ENCODE data around the gene SERPINA3. TPM values are rescaled to one million over a fixed set of nuclear protein-coding genes. Genes with fewer than 3 reads are reported as not detected.

Gene SERPINA3
- total and polyA plus RNA-seq, 10 of the 15 experiments (the other 5 are each of a cell fraction or from before 2014, with no cell fraction given): 2.2 TPM; not detected in 9

GRCh38 chr14:94615254-94615653, 3.1 kb downstream of the SERPINA3 start:
- RAD21 ChIA-PET (ENCODE audit: unreplicated experiment): no interaction called here
- no peak for FAIRE-seq
- POLR2A ChIA-PET: no interaction called here
- in situ Hi-C loops (cut with MboI) (no loop called here), intact Hi-C loops (cut with micrococcal nuclease; ENCODE audit: unreplicated experiment) (no loop called here)
- 26% methylated on average over 3 of the region's 3 CpGs for whole genome bisulfite sequencing (ENCODE audit: insufficient coverage, insufficient replicate concordance, low lambda C conversion rate, missing lambda C conversion rate)
- Histone ChIP-seq H3K79me2 (ENCODE audit: control insufficient read depth, insufficient read depth, low read length) (no peaks in the 10 kb centered on the region), H3K9ac (ENCODE audit: control insufficient read depth, insufficient read depth, low read length) (no peak overlapping the region), H3K9me3 (replicated peaks; ENCODE audit: control insufficient read depth, insufficient read depth, low read length) (peaks cover 7% of the 10 kb centered on the region; the same call in 2 of the 3 replicates), H4K20me1 (ENCODE audit: control insufficient read depth, insufficient read depth) (no peaks in the 10 kb centered on the region), H2AFZ (ENCODE audit: control insufficient read depth, low read depth, low read length) (no peak overlapping the region), H3K27ac (ENCODE audit: control insufficient read depth, insufficient read depth) (no peak overlapping the region), H3K4me2 (ENCODE audit: control insufficient read depth, insufficient read depth) (no peak overlapping the region), H3K4me3 (no peak overlapping the region), H3K36me3 (ENCODE audit: control insufficient read depth in 2 of 2, insufficient read depth in 2 of 2, low read length in 1 of 2) (no peaks in the 10 kb centered on the region), H3K4me1 (ENCODE audit: control insufficient read depth, insufficient read depth, low read length) (no peaks in the 10 kb centered on the region), H3K27me3 (replicated peaks in 1 of 2; ENCODE audit: control insufficient read depth in 2 of 2, insufficient read depth in 2 of 2, low read length in 1 of 2) (no peaks in the 10 kb centered on the region)
- SMC1A ChIA-PET (ENCODE audit: uncharacterized antibody, unreplicated experiment): no interaction called here
- no peak for TF ChIP-seq NR2C2 (IDR thresholded peaks at IDR 0.05; ENCODE audit: borderline replicate concordance, control insufficient read depth, insufficient read length, low read depth)
- no peak for TF ChIP-seq BHLHE40 (IDR thresholded peaks at IDR 0.05; ENCODE audit: borderline replicate concordance in 1 of 2, low read depth in 2 of 2, low read length in 1 of 2)
- TF ChIP-seq TCF7 (IDR thresholded peaks at IDR 0.05; ENCODE audit: borderline replicate concordance): no peak
- no peak for TF ChIP-seq MTA3 (IDR thresholded peaks at IDR 0.05; ENCODE audit: borderline replicate concordance, low read length)
- no peak for TF ChIP-seq MYB (IDR thresholded peaks at IDR 0.05; ENCODE audit: borderline replicate concordance, low read depth, low read length)
- TF ChIP-seq CHD1 (IDR thresholded peaks at IDR 0.05; ENCODE audit: low read depth, low read length): no peak
- TF ChIP-seq ZBTB11 (CRISPR knock-in tag; IDR thresholded peaks at IDR 0.05): no peak
- TF ChIP-seq SKIL (IDR thresholded peaks at IDR 0.05; ENCODE audit: low read depth, poor library complexity, severe bottlenecking): no peak
- no peak for TF ChIP-seq EGR1 (IDR thresholded peaks at IDR 0.05; ENCODE audit: borderline replicate concordance in 1 of 2, low read depth in 2 of 2, low read length in 2 of 2)
- ATAC-seq: no peak
- CTCF ChIA-PET: no interaction called here
- no TSS peak for BruUV-seq (replicated peaks)
- no peak for DNase-seq (ENCODE audit: low read depth, low spot score)

Measured in GM12878 (cell line).